Measurements from ENCODE around the gene ZFC3H1. TPM values are rescaled to one million over a fixed set of nuclear protein-coding genes. Genes with fewer than 3 reads are reported as not detected.
A peak's percentile ranks its signal among the peaks of the same experiment; 100 is the strongest.

The ZFC3H1 gene
- total and polyA plus RNA-seq, 2 of the 13 experiments (the other 11 are each of a cell fraction or from before 2014, with no cell fraction given): 17.1 to 38.3 TPM

GRCh38 chr12:71663561-71664410, at the start of gene ZFC3H1, which contains the start of gene THAP2 (continued):
- TF ChIP-seq, protein P1, sequence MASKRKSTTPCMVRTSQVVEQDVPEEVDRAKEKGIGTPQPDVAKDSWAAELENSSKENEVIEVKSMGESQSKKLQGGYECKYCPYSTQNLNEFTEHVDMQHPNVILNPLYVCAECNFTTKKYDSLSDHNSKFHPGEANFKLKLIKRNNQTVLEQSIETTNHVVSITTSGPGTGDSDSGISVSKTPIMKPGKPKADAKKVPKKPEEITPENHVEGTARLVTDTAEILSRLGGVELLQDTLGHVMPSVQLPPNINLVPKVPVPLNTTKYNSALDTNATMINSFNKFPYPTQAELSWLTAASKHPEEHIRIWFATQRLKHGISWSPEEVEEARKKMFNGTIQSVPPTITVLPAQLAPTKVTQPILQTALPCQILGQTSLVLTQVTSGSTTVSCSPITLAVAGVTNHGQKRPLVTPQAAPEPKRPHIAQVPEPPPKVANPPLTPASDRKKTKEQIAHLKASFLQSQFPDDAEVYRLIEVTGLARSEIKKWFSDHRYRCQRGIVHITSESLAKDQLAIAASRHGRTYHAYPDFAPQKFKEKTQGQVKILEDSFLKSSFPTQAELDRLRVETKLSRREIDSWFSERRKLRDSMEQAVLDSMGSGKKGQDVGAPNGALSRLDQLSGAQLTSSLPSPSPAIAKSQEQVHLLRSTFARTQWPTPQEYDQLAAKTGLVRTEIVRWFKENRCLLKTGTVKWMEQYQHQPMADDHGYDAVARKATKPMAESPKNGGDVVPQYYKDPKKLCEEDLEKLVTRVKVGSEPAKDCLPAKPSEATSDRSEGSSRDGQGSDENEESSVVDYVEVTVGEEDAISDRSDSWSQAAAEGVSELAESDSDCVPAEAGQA (IDR thresholded peaks at IDR 0.05; ENCODE audit: low read depth): 0 out of 2 replicates have a peak, but pooled peaks have one; percentile 49
- TF ChIP-seq, protein P1 (CRISPR knock-in tag; IDR thresholded peaks at IDR 0.05; ENCODE audit: borderline replicate concordance): no peak
- TF ChIP-seq ZNF597 (CRISPR knock-in tag; IDR thresholded peaks at IDR 0.05): no peak
- no peak for TF ChIP-seq ZNF549 (CRISPR knock-in tag; IDR thresholded peaks at IDR 0.05)
- TF ChIP-seq SNAPC2 (CRISPR knock-in tag; IDR thresholded peaks at IDR 0.05): no peak
- peak; percentile 74; the same call in 1 of the 2 replicates for TF ChIP-seq ZNF44 (CRISPR knock-in tag; IDR thresholded peaks at IDR 0.05)
- no peak; the same call in 1 of the 2 replicates for TF ChIP-seq SOX13 (IDR thresholded peaks at IDR 0.05)
- TF ChIP-seq SOX13 (CRISPR knock-in tag; conservative IDR thresholded peaks at IDR 0.05 in 1 of 2, IDR thresholded peaks at IDR 0.05 in 1 of 2): peak in 1 of 2 experiments; percentile 50; a peak in 2 of 4 replicates
- no peak for TF ChIP-seq NR2F1 (CRISPR knock-in tag; IDR thresholded peaks at IDR 0.05)
- TF ChIP-seq ZNF746 (CRISPR knock-in tag; IDR thresholded peaks at IDR 0.05): no peak
- peak; percentile 93 for TF ChIP-seq KMT2B (CRISPR knock-in tag; IDR thresholded peaks at IDR 0.05)
- TF ChIP-seq ZMYM4 (CRISPR knock-in tag; IDR thresholded peaks at IDR 0.05): peak; percentile 69
- peak; percentile 86 for TF ChIP-seq SAP130 (CRISPR knock-in tag; IDR thresholded peaks at IDR 0.05; ENCODE audit: low read depth)
- TF ChIP-seq, protein P2, sequence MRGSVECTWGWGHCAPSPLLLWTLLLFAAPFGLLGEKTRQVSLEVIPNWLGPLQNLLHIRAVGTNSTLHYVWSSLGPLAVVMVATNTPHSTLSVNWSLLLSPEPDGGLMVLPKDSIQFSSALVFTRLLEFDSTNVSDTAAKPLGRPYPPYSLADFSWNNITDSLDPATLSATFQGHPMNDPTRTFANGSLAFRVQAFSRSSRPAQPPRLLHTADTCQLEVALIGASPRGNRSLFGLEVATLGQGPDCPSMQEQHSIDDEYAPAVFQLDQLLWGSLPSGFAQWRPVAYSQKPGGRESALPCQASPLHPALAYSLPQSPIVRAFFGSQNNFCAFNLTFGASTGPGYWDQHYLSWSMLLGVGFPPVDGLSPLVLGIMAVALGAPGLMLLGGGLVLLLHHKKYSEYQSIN (CRISPR knock-in tag; IDR thresholded peaks at IDR 0.05; ENCODE audit: borderline replicate concordance): no peak
- no peak for TF ChIP-seq ZNF850 (CRISPR knock-in tag; conservative IDR thresholded peaks at IDR 0.05)
- TF ChIP-seq HNRNPUL1 (IDR thresholded peaks at IDR 0.05; ENCODE audit: low read depth, low read length): no peak
- TF ChIP-seq, protein P3, sequence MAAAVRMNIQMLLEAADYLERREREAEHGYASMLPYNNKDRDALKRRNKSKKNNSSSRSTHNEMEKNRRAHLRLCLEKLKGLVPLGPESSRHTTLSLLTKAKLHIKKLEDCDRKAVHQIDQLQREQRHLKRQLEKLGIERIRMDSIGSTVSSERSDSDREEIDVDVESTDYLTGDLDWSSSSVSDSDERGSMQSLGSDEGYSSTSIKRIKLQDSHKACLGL (CRISPR knock-in tag; IDR thresholded peaks at IDR 0.05): no peak; the same call in 1 of the 2 replicates
- no peak for TF ChIP-seq ZNF660 (CRISPR knock-in tag; IDR thresholded peaks at IDR 0.05; ENCODE audit: borderline replicate concordance, low read depth)
- TF ChIP-seq NR2C2 (CRISPR knock-in tag; IDR thresholded peaks at IDR 0.05; ENCODE audit: borderline replicate concordance): peak; percentile 89
- no peak; the same call in 1 of the 2 replicates for TF ChIP-seq ZNF264 (CRISPR knock-in tag; IDR thresholded peaks at IDR 0.05)
- peak; percentile 83 for TF ChIP-seq ZNF143 (CRISPR knock-in tag; IDR thresholded peaks at IDR 0.05)

Measured in HepG2 (cell line).